Heart left ventricle (tissue), 13 donors: ENCODE measurements around the gene PRKCB.
"Not testable (repeated sequence)": the region's sequence is repeated elsewhere in the genome, so short reads cannot be mapped to it uniquely, and the experiment has no call there.

Experiments used
- CTCF ChIP-seq, 12 donors: fragments of 200-600 bp; sonication (generic) in 4 of 12; IDR thresholded peaks; one replicate each; pipeline versions ENCODE4 v1.5.0 to v1.8.0; 2018 to 2022; ENCODE audit warnings: antibody characterized with exemption in 12 of 12, mild to moderate bottlenecking in 5 of 12
- POLR2A ChIP-seq, 2 donors: fragments of 450-650 bp; IDR thresholded peaks; one replicate each; pipeline ENCODE4 v1.6.1; 2017; ENCODE audit warnings: antibody characterized with exemption in 2 of 2, mild to moderate bottlenecking in 2 of 2, moderate library complexity in 2 of 2
- donor health status: ischemic (EF 13 %, LVEDD 7.1; RV severe dilation, severe dysfunction).
- donor health status: DM: no; HTN: yes; CAD: no.
- donor health status: DM: no; HTN: no; CAD: no.
- donor health status: ischemic (EF 25% LVEDD 6.9; RV normal size, moderate dysfunction).
- donor health status: ischemic (EF 25% LVEDD 5.7; RV mildly dilated, moderate dysfunction).
- donor health status: ischemic (EF 35%, LVEDD 5.7; RV mildly dilated, moderate dysfunction).
- donor health status: nonischemic (EF 11% LVEDD 7.7; RV severe dilation, severe dysfunction).
- donor health status: DM: yes; HTN: yes; CAD: no.
- donor health status: PGD.
- donor health status: ischemic (EF 29% LVEDD 5.4; RV normal size, mild dysfunction).
- donor health status: nonischemic (EF 23%, LVEDD 6.1; RV moderate dilation, normal function).

DNA sequence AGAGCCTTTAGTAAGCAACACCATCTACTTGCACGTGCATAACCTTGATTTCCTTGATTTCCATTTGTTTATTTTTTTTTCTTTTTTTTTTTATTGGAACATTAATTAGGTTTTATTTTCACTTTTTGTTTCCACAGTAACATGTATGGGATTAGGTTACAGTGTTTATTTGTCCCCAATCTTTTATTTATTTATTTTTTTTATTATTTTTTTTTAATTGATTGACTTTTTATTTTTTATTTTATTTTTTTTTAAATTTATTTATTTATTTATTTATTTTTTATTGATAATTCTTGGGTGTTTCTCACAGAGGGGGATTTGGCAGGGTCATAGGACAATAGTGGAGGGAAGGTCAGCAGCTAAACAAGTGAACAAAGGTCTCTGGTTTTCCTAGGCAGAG lies 272.3 kb downstream of the PRKCB start:
- not testable (repeated sequence) for TF ChIP-seq POLR2A, CTCF (IDR thresholded peaks at IDR 0.05)
